Neural crest cell (in vitro differentiated cells): ENCODE measurements around the gene CHST14. TPM values are rescaled to one million over a fixed set of nuclear protein-coding genes. Genes with fewer than 3 reads are reported as not detected.
"Not testable (repeated sequence)": the region's sequence is repeated elsewhere in the genome, so short reads cannot be mapped to it uniquely, and the experiment has no call there.

Experiments used
- DNase-seq: peaks from one replicate; pipeline ENCODE4 v3.0.0; 2021; ENCODE audit warnings: low read depth, mixed read lengths, low spot score
- H3K27ac Mint-ChIP-seq: one replicate; pipeline ENCODE4 v1.8.0; 2021; ENCODE audit warnings: mild to moderate bottlenecking, mixed read lengths; ENCODE audit not compliant: unreplicated experiment
- H3K27me3 Mint-ChIP-seq: 2 replicates; pipeline ENCODE4 v1.8.0; 2021; ENCODE audit warnings: low read depth, mild to moderate bottlenecking, mixed read lengths
- H3K36me3 Mint-ChIP-seq: 2 replicates; pipeline ENCODE4 v1.8.0; 2021; ENCODE audit warnings: low read depth, mild to moderate bottlenecking, mixed read lengths
- H3K4me1 Mint-ChIP-seq: 2 replicates; pipeline ENCODE4 v1.8.0; 2021; ENCODE audit warnings: mixed read lengths
- H3K4me3 Mint-ChIP-seq: one replicate; pipeline ENCODE4 v1.8.0; 2021; ENCODE audit warnings: mild to moderate bottlenecking, mixed read lengths
- H3K9me3 Mint-ChIP-seq: 2 replicates; pipeline ENCODE4 v1.8.0; 2021; ENCODE audit warnings: mixed read lengths
- CTCF ChIP-seq: fragments of 200-600 bp; sonication (generic); conservative IDR thresholded peaks from 2 replicates; pipeline ENCODE4 v1.5.0; 2021; ENCODE audit warnings: antibody characterized with exemption, mild to moderate bottlenecking
- total RNA-seq: library from RNA; stranded (reverse); gene quantifications from 2 replicates; pipeline ENCODE4 v1.2.1, GENCODE V29; 2021

CHST14 gene
- total RNA-seq, 1 donor from 2014 or later, result 37.1 TPM

GRCh38 chr15:40450047-40450446, 20.7 kb upstream of the CHST14 start:
- Mint-ChIP-seq H3K36me3 (no peaks in the 10 kb centered on the region), H3K4me3 (no peak overlapping the region), H3K9me3 (no peaks in the 10 kb centered on the region), H3K4me1 (peaks cover 49% of the 10 kb centered on the region), H3K27ac (no peak overlapping the region), H3K27me3 (no peaks in the 10 kb centered on the region)
- DNase-seq, result no peak
- no peak for TF ChIP-seq CTCF

- no peak for DNase-seq
- no peak overlapping the region for H3K27ac Mint-ChIP-seq
These were observed 19.1 kb upstream of the CHST14 start for GRCh38 chr15:40451527-40452158.

GRCh38 chr15:40452296-40453090, 18.3 kb upstream of the CHST14 start:
- H3K9me3 Mint-ChIP-seq, result no peaks in the 10 kb centered on the region
- no peak for TF ChIP-seq CTCF
- peaks cover 43% of the 10 kb centered on the region for H3K4me1 Mint-ChIP-seq
- H3K36me3 Mint-ChIP-seq, result no peaks in the 10 kb centered on the region
- no peaks in the 10 kb centered on the region for H3K27me3 Mint-ChIP-seq
- peak overlapping the region; percentile 45 for H3K27ac Mint-ChIP-seq
- DNase-seq, result no peak
- H3K4me3 Mint-ChIP-seq, result no peak overlapping the region

More at GRCh38 chr15:40451527-40452158, 19.1 kb upstream of the CHST14 start:
- no peak for TF ChIP-seq CTCF
- peaks cover 43% of the 10 kb centered on the region for H3K4me1 Mint-ChIP-seq
- H3K27me3 Mint-ChIP-seq, result no peaks in the 10 kb centered on the region
- H3K4me3 Mint-ChIP-seq, result no peak overlapping the region
- no peaks in the 10 kb centered on the region for H3K36me3 Mint-ChIP-seq
- no peaks in the 10 kb centered on the region for H3K9me3 Mint-ChIP-seq

- peaks cover 40% of the 10 kb centered on the region for H3K4me1 Mint-ChIP-seq
- H3K27ac Mint-ChIP-seq, DNase-seq, H3K27me3 Mint-ChIP-seq, H3K36me3 Mint-ChIP-seq, H3K9me3 Mint-ChIP-seq, H3K4me3 Mint-ChIP-seq: not testable (repeated sequence)
These were observed 16.8 kb upstream of the CHST14 start for GRCh38 chr15:40453941-40454340.

- no peak for DNase-seq
- Mint-ChIP-seq H3K27ac (peak overlapping the region; percentile 35), H3K36me3 (no peaks in the 10 kb centered on the region), H3K27me3 (no peaks in the 10 kb centered on the region), H3K4me1 (peaks cover 40% of the 10 kb centered on the region), H3K9me3 (no peaks in the 10 kb centered on the region), H3K4me3 (no peak overlapping the region)
- no peak for TF ChIP-seq CTCF
These were observed 15.8 kb upstream of the CHST14 start for GRCh38 chr15:40454904-40455391.

- Mint-ChIP-seq H3K4me3 (no peak overlapping the region), H3K27me3 (no peaks in the 10 kb centered on the region), H3K4me1 (peaks cover 37% of the 10 kb centered on the region), H3K36me3 (no peaks in the 10 kb centered on the region), H3K27ac (no peak overlapping the region), H3K9me3 (no peaks in the 10 kb centered on the region)
- no peak for DNase-seq
- no peak for TF ChIP-seq CTCF
These were observed 14.5 kb upstream of the CHST14 start for GRCh38 chr15:40456299-40456712.
